Measurements from ENCODE around the gene DNAJB9.
"Not testable (repeated sequence)": the region's sequence is repeated elsewhere in the genome, so short reads cannot be mapped to it uniquely, and the experiment has no call there.

Gene DNAJB9

DNA sequence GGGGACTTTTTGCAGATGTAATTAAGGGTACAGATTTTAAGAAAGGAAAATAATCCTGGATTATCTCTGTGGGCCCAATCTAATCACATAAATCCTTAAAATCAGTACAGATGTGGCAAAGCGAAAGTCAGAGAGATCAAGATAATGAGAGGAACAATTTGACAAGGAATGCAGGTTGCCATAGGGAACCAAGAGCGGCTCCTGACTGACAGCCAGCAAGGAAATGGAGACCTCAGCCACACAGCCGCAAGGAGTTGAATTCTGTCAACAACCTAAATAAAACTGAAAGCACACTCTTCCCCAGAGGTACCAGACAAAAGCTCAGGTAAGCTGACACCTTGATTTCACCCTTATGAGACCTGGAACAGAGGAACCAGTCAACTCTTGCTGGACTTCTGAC is 40.3 kb upstream of the DNAJB9 start:
- TF ChIP-seq, protein P1, sequence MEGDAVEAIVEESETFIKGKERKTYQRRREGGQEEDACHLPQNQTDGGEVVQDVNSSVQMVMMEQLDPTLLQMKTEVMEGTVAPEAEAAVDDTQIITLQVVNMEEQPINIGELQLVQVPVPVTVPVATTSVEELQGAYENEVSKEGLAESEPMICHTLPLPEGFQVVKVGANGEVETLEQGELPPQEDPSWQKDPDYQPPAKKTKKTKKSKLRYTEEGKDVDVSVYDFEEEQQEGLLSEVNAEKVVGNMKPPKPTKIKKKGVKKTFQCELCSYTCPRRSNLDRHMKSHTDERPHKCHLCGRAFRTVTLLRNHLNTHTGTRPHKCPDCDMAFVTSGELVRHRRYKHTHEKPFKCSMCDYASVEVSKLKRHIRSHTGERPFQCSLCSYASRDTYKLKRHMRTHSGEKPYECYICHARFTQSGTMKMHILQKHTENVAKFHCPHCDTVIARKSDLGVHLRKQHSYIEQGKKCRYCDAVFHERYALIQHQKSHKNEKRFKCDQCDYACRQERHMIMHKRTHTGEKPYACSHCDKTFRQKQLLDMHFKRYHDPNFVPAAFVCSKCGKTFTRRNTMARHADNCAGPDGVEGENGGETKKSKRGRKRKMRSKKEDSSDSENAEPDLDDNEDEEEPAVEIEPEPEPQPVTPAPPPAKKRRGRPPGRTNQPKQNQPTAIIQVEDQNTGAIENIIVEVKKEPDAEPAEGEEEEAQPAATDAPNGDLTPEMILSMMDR (conservative IDR thresholded peaks at IDR 0.05; ENCODE audit: low read length) = no peak
- DNase-seq (ENCODE audit: low read depth) = no peak
- no peak overlapping the region for H3K4me3 ChIP-seq (ENCODE audit: low read length)

DNA sequence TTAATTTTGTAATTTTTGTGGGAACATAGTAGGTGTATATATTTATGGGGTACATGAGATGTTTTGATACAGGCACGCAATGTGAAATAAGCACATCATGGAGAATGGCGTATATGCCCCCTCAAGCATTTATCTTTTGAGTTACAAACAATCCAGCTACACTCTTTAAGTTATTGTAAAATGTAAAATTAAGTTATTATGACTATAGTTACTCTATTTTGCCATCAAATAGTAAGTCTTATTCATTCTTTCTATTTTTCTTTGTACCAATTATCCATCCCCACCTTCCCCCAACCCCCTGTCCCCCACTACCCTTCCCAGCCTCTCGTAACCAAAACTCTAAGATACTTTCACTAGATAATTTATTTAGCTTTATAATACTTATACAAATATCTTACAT is 36.0 kb upstream of the DNAJB9 start:
- TF ChIP-seq, protein P1 (conservative IDR thresholded peaks at IDR 0.05; ENCODE audit: low read length) = no peak
- DNase-seq (ENCODE audit: low read depth) = no peak
- no peak overlapping the region for H3K4me3 ChIP-seq (ENCODE audit: low read length)

DNA sequence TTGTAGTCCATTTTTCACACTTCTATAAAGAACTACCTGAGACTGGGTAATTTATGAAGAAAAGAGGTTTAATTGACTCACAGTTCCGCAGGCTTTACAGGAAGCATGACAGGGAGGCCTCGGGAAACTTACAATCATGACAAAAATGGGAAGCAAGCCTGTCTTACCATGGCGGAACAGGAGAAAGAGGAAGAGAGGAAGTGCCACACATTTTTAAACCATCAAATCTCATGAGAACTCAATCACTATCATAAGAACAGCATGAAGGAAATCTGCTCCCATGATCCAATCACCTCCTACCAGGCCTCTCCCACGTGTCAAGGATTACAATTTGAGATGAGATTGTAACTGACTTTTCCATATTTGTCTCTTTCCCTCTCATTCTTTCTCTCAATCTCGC is 34.4 kb upstream of the DNAJB9 start:
- H3K4me3 ChIP-seq (ENCODE audit: low read length) = no peak overlapping the region
- TF ChIP-seq, protein P1 (conservative IDR thresholded peaks at IDR 0.05; ENCODE audit: low read length) = no peak
- DNase-seq (ENCODE audit: low read depth) = no peak

DNA sequence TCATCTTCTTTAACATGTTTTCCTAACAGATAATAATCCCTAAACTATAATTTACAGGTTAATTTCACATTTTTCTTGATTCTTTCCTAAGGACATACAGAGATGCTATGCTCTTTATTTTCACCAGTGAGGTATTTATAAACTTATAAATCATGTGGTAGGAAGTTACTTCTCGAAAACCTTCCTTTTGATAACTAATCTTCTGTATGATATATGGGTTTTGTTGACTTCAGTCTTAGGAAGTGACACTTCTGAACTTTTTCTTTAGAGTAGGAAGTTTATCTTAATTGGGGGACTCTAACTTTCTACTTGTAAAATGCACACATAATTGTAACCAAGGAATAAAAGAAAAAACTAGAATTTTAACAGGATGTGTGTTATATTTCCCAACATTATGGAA is 33.9 kb upstream of the DNAJB9 start:
- TF ChIP-seq, protein P1 (conservative IDR thresholded peaks at IDR 0.05; ENCODE audit: low read length) = no peak
- DNase-seq (ENCODE audit: low read depth) = no peak
- H3K4me3 ChIP-seq (ENCODE audit: low read length) = no peak overlapping the region

DNA sequence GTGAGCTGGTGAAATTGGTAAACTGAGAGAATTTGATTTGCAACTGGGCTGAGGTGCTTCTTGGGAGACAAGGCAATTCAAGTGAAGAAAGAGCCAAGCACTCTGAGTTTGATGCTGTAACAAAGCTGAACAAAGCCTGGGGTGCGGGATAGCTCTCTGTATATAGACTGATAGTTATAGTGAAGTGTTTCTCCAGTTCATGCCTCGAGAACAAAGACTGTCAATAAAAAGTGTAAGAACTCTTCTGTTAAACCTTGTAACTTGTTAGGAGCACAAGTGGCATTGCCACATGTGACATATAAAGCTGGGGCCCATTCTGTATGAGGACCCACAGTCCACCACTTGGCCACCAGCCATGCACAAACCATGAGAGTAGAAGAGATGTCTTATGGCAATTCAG is 32.4 kb upstream of the DNAJB9 start:
- no peak for DNase-seq (ENCODE audit: low read depth)
- TF ChIP-seq, protein P1 (conservative IDR thresholded peaks at IDR 0.05; ENCODE audit: low read length) = no peak
- H3K4me3 ChIP-seq (ENCODE audit: low read length) = no peak overlapping the region

DNA sequence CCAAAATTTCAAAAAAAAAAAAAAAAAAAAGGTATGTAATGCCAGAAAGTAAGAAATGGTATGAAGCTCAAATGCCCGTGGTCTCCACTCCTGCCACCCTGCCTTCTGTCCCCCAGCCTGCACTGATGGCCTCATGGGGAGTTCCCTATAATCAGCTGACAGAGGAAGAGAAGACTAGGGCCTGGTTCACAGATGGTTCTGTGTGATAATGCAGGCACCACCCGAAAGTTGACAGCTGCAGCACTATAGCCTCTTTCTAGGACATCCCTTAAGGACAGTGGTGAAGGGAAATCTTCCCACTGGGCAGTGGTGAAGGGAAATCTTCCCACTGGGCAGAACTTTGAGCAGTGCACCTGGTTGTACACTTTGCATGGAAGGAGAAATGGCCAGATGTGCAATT is 31.4 kb upstream of the DNAJB9 start:
- H3K4me3 ChIP-seq (ENCODE audit: low read length); DNase-seq (ENCODE audit: low read depth): not testable (repeated sequence)

DNA sequence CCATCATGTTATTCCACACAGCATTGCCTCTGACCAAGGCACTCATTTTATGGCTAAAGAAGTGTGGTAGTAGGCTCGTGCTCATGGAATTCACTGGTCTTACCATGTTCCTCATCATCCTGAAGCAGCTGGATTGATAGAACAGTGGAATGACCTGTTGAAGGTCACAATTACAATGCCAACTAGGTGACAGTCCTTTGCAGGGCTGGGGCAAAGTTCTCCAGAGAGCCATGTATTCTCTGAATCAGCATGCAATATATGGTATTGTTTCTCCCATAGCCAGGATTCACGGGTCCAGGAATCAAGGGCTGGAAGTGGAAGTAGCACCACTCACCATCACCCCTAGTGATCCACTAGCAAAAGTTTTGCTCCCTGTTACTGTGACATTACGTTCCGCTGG is 31.0 kb upstream of the DNAJB9 start:
- DNase-seq (ENCODE audit: low read depth); H3K4me3 ChIP-seq (ENCODE audit: low read length): not testable (repeated sequence)

DNA sequence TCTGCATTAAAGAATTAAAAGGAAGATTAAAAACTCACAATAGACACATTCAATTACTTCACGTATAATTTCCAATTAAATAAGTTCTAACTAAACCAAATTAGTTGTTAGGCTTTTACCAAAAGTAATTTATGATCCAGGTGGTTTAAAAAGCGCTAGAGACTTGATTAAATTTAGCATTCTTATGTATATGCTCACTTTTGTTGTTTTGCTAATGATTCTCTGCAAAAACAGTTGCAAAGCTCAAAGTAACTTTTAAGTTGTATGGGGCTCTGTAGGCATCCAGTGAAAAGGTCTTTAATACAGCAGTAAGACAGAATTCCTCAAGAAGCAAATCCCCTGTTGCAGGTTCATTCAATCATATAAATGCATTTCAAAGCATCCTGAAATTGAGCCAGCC is 28.2 kb upstream of the DNAJB9 start:
- no peak for DNase-seq (ENCODE audit: low read depth)
- H3K4me3 ChIP-seq (ENCODE audit: low read length) = no peak overlapping the region
- TF ChIP-seq, protein P1 (conservative IDR thresholded peaks at IDR 0.05; ENCODE audit: low read length) = no peak

DNA sequence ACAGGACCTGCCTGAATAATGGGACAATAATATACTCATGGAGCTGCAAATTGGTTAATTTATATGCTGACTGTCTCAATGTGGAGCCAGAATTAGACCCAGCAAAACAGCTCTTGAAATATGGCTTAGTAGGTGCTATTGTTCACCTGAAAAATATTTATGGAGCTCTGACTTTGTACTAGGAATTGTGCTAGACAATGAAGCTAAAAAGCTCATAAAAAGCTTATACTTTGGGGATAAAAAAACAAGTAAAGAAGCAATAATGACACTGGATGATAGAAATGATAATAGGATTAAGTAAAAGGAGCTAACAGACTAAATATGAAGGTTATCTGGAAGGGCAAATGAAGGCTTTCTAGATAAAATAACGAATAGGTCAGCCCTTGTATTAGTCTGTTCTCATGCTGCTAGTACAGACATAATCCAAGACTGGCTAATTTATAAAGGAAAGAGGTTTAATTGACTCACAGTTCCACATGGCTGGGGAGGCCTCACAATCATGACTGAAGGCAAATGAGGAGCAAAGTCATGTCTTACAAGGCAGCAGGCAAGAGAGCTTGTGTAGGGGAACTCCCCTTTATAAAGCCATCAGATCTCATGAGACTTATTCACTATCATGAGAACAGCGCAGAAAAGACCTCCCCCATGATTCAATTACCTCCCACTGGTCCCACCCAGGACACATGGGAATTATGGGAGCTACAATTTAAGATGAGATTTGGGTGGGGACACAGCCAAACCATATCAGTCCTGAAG is 21.4 kb upstream of the DNAJB9 start:
- DNase-seq (ENCODE audit: low read depth); H3K4me3 ChIP-seq (ENCODE audit: low read length): not testable (repeated sequence)

DNA sequence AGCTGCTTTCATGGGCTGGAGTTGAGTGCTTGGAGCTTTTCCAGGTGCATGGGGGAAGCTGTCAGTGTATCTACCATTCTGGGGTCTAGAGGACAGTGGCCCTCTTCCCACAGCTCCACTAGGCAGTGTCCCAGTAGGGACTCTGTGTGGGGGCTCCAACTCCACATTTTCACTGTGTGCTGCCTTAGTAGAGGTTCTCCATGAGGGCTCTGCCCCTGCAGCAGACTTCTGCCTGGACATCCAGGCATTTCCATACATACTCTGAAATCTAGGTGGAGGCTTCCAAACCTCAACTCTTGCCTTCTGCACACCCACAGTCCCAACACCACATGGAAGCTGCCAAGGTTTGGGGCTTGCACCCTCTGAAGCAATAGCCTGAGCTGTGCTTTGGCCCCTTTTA is 13.0 kb upstream of the DNAJB9 start:
- H3K4me3 ChIP-seq (ENCODE audit: low read length); DNase-seq (ENCODE audit: low read depth): not testable (repeated sequence)
